ENCODE data around the gene PRLR.
A peak's percentile ranks its signal among the peaks of the same experiment; 100 is the strongest.

The PRLR gene

DNA sequence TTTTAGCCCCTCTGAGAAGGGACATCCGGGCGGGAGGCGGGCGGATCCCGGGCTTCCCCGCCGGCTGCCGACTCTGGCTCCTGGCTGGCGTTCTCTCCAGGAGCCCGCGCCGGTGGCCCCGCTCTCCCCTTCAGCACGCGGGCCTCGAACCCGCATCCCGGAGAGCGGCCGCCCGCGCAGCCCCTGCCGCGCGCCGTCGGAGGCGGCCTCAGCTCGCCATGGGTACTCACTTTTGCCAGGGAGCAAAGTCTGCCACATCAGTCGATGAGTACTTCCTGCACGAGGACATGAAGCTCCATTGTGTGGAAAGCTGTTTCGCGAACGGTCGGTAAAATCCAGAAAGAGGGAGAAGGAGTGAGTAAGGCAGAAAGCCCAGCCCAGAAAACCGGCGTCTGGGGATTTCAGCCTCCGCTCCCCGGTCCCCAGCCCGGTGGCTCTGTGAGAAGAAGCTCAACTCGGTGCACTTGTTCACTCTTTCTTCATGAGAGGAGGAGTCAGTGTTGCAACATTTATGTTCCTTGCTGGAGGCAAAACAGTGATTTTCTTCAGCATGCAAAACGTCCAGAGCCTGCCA is at the start of gene PRLR:
Gene PRLR, minus strand, starts transcription at position 450 of the 574 bp plus-strand sequence. CDS start 140,867 bp downstream, outside the sequence.
- DNase-seq (ENCODE audit: low spot score) = peak; percentile 45
- TF ChIP-seq, protein P1, sequence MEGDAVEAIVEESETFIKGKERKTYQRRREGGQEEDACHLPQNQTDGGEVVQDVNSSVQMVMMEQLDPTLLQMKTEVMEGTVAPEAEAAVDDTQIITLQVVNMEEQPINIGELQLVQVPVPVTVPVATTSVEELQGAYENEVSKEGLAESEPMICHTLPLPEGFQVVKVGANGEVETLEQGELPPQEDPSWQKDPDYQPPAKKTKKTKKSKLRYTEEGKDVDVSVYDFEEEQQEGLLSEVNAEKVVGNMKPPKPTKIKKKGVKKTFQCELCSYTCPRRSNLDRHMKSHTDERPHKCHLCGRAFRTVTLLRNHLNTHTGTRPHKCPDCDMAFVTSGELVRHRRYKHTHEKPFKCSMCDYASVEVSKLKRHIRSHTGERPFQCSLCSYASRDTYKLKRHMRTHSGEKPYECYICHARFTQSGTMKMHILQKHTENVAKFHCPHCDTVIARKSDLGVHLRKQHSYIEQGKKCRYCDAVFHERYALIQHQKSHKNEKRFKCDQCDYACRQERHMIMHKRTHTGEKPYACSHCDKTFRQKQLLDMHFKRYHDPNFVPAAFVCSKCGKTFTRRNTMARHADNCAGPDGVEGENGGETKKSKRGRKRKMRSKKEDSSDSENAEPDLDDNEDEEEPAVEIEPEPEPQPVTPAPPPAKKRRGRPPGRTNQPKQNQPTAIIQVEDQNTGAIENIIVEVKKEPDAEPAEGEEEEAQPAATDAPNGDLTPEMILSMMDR (IDR thresholded peaks at IDR 0.05; ENCODE audit: extremely low read depth, insufficient read depth, missing control alignments) = no peak
- in situ Hi-C loops (cut with MboI; ENCODE audit: low pct_unique_long_range_greater_than_20kb, low sequenced_read_pairs, unreplicated experiment) = no loop called here

DNA sequence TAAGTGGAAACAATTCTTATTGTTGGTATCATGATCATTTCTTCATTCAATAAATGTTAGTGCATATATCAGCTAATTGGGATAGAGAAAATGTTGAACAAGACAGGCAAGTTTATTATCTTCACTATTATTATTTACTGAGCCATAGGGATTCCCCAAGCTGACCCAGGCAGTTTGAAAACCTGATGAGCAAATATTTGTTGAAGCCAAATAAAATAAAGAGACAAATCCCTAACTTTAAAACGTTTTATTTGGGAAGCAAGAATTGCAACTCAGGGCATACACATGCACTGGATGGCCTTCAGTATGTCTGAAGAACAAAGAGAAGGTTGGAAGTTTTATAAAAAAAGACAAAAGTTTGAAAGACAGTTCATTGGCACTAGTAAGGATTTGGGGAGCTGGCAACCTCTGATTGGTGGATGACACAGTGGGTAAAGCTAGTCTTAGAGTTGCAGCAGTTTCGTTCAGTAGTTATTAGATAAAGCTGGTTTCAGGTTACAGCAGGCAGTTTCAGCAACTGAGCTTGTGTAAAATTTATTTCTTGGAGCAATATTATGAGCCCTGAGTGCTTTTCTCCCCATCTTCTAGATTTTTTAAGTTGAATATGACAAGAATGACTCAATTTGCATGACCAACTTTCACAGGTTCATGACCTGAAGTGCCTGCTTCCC is 44.7 kb upstream of the PRLR start:
- DNase-seq (ENCODE audit: low spot score) = no peak
- TF ChIP-seq, protein P1 (IDR thresholded peaks at IDR 0.05; ENCODE audit: extremely low read depth, insufficient read depth, missing control alignments) = no peak
- in situ Hi-C loops (cut with MboI; ENCODE audit: low pct_unique_long_range_greater_than_20kb, low sequenced_read_pairs, unreplicated experiment) = no loop called here

DNA sequence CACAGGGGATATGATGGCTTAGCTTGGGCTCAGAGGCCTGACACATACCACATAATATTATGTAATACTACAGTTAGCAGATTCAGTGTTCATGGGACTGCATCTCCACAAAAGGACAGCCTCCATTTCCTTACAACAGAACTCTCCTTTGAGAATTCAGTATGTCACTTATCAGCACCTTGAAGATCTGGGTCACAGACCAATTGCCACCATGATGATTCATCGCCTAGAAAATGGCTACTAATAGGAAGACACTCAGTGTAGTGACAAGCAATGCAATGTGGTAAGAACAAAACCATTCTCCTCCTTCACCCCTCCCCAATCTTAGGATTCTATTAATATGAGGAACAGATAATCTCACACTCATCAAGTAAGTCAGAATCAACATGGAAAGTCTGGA is 38.7 kb upstream of the PRLR start:
- no peak for DNase-seq (ENCODE audit: low spot score)
- TF ChIP-seq, protein P1 (IDR thresholded peaks at IDR 0.05; ENCODE audit: extremely low read depth, insufficient read depth, missing control alignments) = no peak
- in situ Hi-C loops (cut with MboI; ENCODE audit: low pct_unique_long_range_greater_than_20kb, low sequenced_read_pairs, unreplicated experiment) = no loop called here

GRCh38 chr5:35266276-35266675 is 36.0 kb upstream of the PRLR start:
- TF ChIP-seq, protein P1 (IDR thresholded peaks at IDR 0.05; ENCODE audit: extremely low read depth, insufficient read depth, missing control alignments) = no peak
- in situ Hi-C loops (cut with MboI; ENCODE audit: low pct_unique_long_range_greater_than_20kb, low sequenced_read_pairs, unreplicated experiment) = no loop called here
- DNase-seq (ENCODE audit: low spot score) = no peak

- DNase-seq (ENCODE audit: low spot score) = no peak
- TF ChIP-seq, protein P1 (IDR thresholded peaks at IDR 0.05; ENCODE audit: extremely low read depth, insufficient read depth, missing control alignments) = no peak
- in situ Hi-C loops (cut with MboI; ENCODE audit: low pct_unique_long_range_greater_than_20kb, low sequenced_read_pairs, unreplicated experiment) = no loop called here
Observed at GRCh38 chr5:35264509-35264908, 34.2 kb upstream of the PRLR start.

DNA sequence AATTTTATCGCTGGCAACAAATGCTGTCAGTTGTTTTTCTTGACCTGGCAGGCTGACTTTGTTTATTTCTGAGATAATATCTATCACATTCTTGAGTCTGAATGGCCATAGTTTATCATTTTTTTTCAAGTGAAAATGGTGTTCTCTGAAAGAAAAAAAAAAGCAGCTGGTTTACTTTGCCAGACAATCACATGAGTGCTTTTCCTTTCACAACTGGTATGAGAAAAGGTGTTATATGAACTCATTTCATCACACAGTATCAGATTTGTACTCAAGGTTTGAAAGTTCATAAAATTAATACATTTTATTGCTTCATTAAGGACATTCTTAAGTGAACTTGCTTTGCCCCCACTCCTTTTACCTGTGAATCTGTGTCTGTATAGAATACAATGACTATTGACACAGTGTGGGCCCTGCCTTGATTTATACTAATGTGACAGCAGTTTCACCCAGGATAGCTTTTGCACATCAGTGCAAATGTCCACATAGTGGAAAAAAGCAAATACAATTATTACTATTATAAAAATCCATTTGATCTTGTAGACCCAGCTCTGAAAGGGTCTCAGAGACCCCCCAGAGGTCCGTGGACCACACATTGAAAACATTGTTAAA is 33.1 kb upstream of the PRLR start:
- DNase-seq (ENCODE audit: low spot score) = no peak
- in situ Hi-C loops (cut with MboI; ENCODE audit: low pct_unique_long_range_greater_than_20kb, low sequenced_read_pairs, unreplicated experiment) = no loop called here
- TF ChIP-seq, protein P1 (IDR thresholded peaks at IDR 0.05; ENCODE audit: extremely low read depth, insufficient read depth, missing control alignments) = no peak

Data from GM13977 (cell line).